Measurements from ENCODE around the gene ARID4B.
"Not testable (repeated sequence)": the region's sequence is repeated elsewhere in the genome, so short reads cannot be mapped to it uniquely, and the experiment has no call there.

Gene ARID4B

GRCh38 chr1:235221653-235222375, 106.2 kb downstream of the ARID4B start:
- DNase-seq = no peak

- DNase-seq = no peak
Observed at GRCh38 chr1:235215453-235215852, 112.5 kb downstream of the ARID4B start.

- DNase-seq = not testable (repeated sequence)
Observed at GRCh38 chr1:235214962-235215361, 113.0 kb downstream of the ARID4B start.

GRCh38 chr1:235213752-235214151, 114.2 kb downstream of the ARID4B start:
- DNase-seq = peak; percentile 24

- DNase-seq = no peak
Observed at GRCh38 chr1:235211517-235211916, 116.5 kb downstream of the ARID4B start.

GRCh38 chr1:235207209-235207565, 120.8 kb downstream of the ARID4B start:
- peak; percentile 71 for DNase-seq

- peak; percentile 66 for DNase-seq
Observed at GRCh38 chr1:235206533-235207208, 121.3 kb downstream of the ARID4B start.

GRCh38 chr1:235205687-235206086, 122.3 kb downstream of the ARID4B start:
- no peak for DNase-seq

- no peak for DNase-seq
Observed at GRCh38 chr1:235203428-235203827, 124.6 kb downstream of the ARID4B start.

GRCh38 chr1:235202447-235202846, 125.5 kb downstream of the ARID4B start:
- not testable (repeated sequence) for DNase-seq

GRCh38 chr1:235199441-235199840, 128.5 kb downstream of the ARID4B start:
- no peak for DNase-seq

GRCh38 chr1:235190431-235190830, 137.5 kb downstream of the ARID4B start:
- DNase-seq = no peak

GRCh38 chr1:235187316-235187715, 140.7 kb downstream of the ARID4B start:
- DNase-seq = no peak

- no peak for DNase-seq
Observed at GRCh38 chr1:235181561-235182245, 146.3 kb downstream of the ARID4B start.

GRCh38 chr1:235180916-235181460, 147.0 kb downstream of the ARID4B start:
- no peak for DNase-seq

- no peak for DNase-seq
Observed at GRCh38 chr1:235176486-235176885, 151.5 kb downstream of the ARID4B start.

GRCh38 chr1:235169986-235170385, 158.0 kb downstream of the ARID4B start:
- no peak for DNase-seq

- no peak for DNase-seq
Observed at GRCh38 chr1:235168375-235168774, 159.6 kb downstream of the ARID4B start.

GRCh38 chr1:235161685-235162327, 166.2 kb downstream of the ARID4B start:
- DNase-seq = no peak

- peak; percentile 94 for DNase-seq
Observed at GRCh38 chr1:235160957-235161684, 166.9 kb downstream of the ARID4B start, which contains the start of gene RBM34. TSS of gene RBM34 (minus strand) at chr1:235161250. CDS start at chr1:235161226, 24 bp downstream.

- no peak for DNase-seq
Observed at GRCh38 chr1:235160383-235160956, 167.5 kb downstream of the ARID4B start.

GRCh38 chr1:235159930-235160329, 168.0 kb downstream of the ARID4B start:
- DNase-seq = not testable (repeated sequence)
